HG03439 (cell line): ENCODE measurements around the gene ELMO1.

Source experiments
- ATAC-seq: cut with Tn5 transposase; IDR thresholded peaks from one replicate; pipeline ENCODE4 v1.9.1; 2021; ENCODE audit warnings: mild to moderate bottlenecking, moderate library complexity; ENCODE audit not compliant: unreplicated experiment

ELMO1 gene

GRCh38 chr7:36814311-36814710 lies 634.4 kb downstream of the ELMO1 start:
- ATAC-seq = no peak

- no peak for ATAC-seq
Observed at GRCh38 chr7:36811807-36812206, 636.9 kb downstream of the ELMO1 start.

- ATAC-seq = no peak
Observed at GRCh38 chr7:36810489-36810888, 638.2 kb downstream of the ELMO1 start.

GRCh38 chr7:36810032-36810431 lies 638.6 kb downstream of the ELMO1 start:
- no peak for ATAC-seq

- ATAC-seq = no peak
Observed at GRCh38 chr7:36809510-36809909, 639.2 kb downstream of the ELMO1 start.

- no peak for ATAC-seq
Observed at GRCh38 chr7:36809086-36809485, 639.6 kb downstream of the ELMO1 start.

- ATAC-seq = no peak
Observed at GRCh38 chr7:36806891-36807290, 641.8 kb downstream of the ELMO1 start.
